Gastroesophageal sphincter (tissue), 3 donors: ENCODE measurements around the gene PRDM16.

ENCODE experiments used
- EP300 ChIP-seq: sonication (generic); formaldehyde crosslinking; IDR thresholded peaks from one replicate; pipeline ENCODE4 v1.6.1; 2017; ENCODE audit warnings: antibody characterized with exemption, mild to moderate bottlenecking
- POLR2A ChIP-seq, 2 donors: fragments of 450-650 bp; IDR thresholded peaks; one replicate each; pipeline ENCODE4 v1.6.1; 2017; ENCODE audit warnings: antibody characterized with exemption in 2 of 2, mild to moderate bottlenecking in 2 of 2, moderate library complexity in 1 of 2
- POLR2AphosphoS5 ChIP-seq: sonication (generic); formaldehyde crosslinking; IDR thresholded peaks from one replicate; pipeline ENCODE4 v1.6.1; 2017; ENCODE audit warnings: antibody characterized with exemption
- TF ChIP-seq, protein P1 (sequence below), 4 experiments: fragments of 200-600 bp in 2 of 4; fragments of 450-650 bp in 2 of 4; sonication (generic) in 1 of 4; IDR thresholded peaks; one replicate each; pipeline ENCODE4 v1.5.1; 2017 to 2019; ENCODE audit warnings: antibody characterized with exemption in 4 of 4, mild to moderate bottlenecking in 2 of 4, moderate library complexity in 2 of 4

GRCh38 chr1:3422638-3423037, 353.6 kb downstream of the PRDM16 start:
- TF ChIP-seq POLR2A (IDR thresholded peaks at IDR 0.05) (no peak), POLR2AphosphoS5 (no peak), EP300 (no peak)
- TF ChIP-seq, protein P1, sequence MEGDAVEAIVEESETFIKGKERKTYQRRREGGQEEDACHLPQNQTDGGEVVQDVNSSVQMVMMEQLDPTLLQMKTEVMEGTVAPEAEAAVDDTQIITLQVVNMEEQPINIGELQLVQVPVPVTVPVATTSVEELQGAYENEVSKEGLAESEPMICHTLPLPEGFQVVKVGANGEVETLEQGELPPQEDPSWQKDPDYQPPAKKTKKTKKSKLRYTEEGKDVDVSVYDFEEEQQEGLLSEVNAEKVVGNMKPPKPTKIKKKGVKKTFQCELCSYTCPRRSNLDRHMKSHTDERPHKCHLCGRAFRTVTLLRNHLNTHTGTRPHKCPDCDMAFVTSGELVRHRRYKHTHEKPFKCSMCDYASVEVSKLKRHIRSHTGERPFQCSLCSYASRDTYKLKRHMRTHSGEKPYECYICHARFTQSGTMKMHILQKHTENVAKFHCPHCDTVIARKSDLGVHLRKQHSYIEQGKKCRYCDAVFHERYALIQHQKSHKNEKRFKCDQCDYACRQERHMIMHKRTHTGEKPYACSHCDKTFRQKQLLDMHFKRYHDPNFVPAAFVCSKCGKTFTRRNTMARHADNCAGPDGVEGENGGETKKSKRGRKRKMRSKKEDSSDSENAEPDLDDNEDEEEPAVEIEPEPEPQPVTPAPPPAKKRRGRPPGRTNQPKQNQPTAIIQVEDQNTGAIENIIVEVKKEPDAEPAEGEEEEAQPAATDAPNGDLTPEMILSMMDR (IDR thresholded peaks at IDR 0.05), result no peak
